Activated CD8-positive, alpha-beta T cell treated with anti-CD3 and anti-CD28 coated beads for 36 hours (primary cell): ENCODE measurements around the gene SLC5A4. TPM values are rescaled to one million over a fixed set of nuclear protein-coding genes. Genes with fewer than 3 reads are reported as not detected.
"Not testable (repeated sequence)": the region's sequence is repeated elsewhere in the genome, so short reads cannot be mapped to it uniquely, and the experiment has no call there.

Source experiments
- ATAC-seq: fragments of 200-7000 bp; cut with Tn5 transposase; one replicate; pipeline ENCODE4 v1.10.0; 2021; ENCODE audit warnings: mild to moderate bottlenecking, moderate library complexity
- CTCF ChIA-PET: fragments of 350-600 bp; sonication (Branson Sonifier 250); formaldehyde crosslinking; loops from one replicate; lab custom pipeline; 2021; ENCODE audit warnings: antibody characterized with exemption; lab: Charles Lee
- POLR2A ChIA-PET: fragments of 350-600 bp; sonication (Branson Sonifier 250); formaldehyde crosslinking; loops from one replicate; lab custom pipeline; 2021; ENCODE audit warnings: antibody characterized with exemption; lab: Charles Lee
- DNase-seq: peaks from one replicate; pipeline ENCODE4 v3.0.0-alpha.2; 2020
- H3K27ac Mint-ChIP-seq: one replicate; pipeline ENCODE4 v1.8.0; 2021; ENCODE audit warnings: mild to moderate bottlenecking, mixed read lengths
- H3K27me3 Mint-ChIP-seq: one replicate; pipeline ENCODE4 v1.8.0; 2021; ENCODE audit warnings: mixed read lengths
- H3K36me3 Mint-ChIP-seq: one replicate; pipeline ENCODE4 v1.8.0; 2021; ENCODE audit warnings: low read depth, mixed read lengths
- H3K4me1 Mint-ChIP-seq: one replicate; pipeline ENCODE4 v1.8.0; 2021; ENCODE audit warnings: low read depth, mixed read lengths
- H3K4me3 Mint-ChIP-seq: one replicate; pipeline ENCODE4 v1.8.0; 2021; ENCODE audit warnings: mild to moderate bottlenecking, moderate library complexity, mixed read lengths
- H3K9me3 Mint-ChIP-seq: one replicate; pipeline ENCODE4 v1.8.0; 2021; ENCODE audit warnings: mixed read lengths
- CTCF ChIP-seq: fragments of 200-600 bp; IDR thresholded peaks from one replicate; pipeline ENCODE4 v1.8.0; 2022; ENCODE audit warnings: antibody characterized with exemption, mild to moderate bottlenecking
- intact Hi-C: fragments of 100-400 bp; cut with micrococcal nuclease; formaldehyde crosslinking; loops from one replicate; pipeline ENCODE4 v1.10.0; 2022
- total RNA-seq, 2 experiments: library from RNA; stranded (reverse); gene quantifications; one replicate each; pipeline ENCODE4 v1.2.3, GENCODE V29; 2021

Gene SLC5A4
- total RNA-seq, 2 experiments from 2014 or later, result not detected

GRCh38 chr22:32193346-32193745, 61.8 kb downstream of the SLC5A4 start:
- H3K4me3 Mint-ChIP-seq, H3K27ac Mint-ChIP-seq, POLR2A ChIA-PET, H3K36me3 Mint-ChIP-seq, H3K9me3 Mint-ChIP-seq, DNase-seq, intact Hi-C loops, ATAC-seq, H3K4me1 Mint-ChIP-seq: not testable (repeated sequence)
- CTCF ChIA-PET, result interaction anchor here (1.0 kb wide), 1 partner anchor 9 kb away, joined by 3 read pairs; no protein-coding TSS in a partner anchor
- peaks cover 12% of the 10 kb centered on the region for H3K27me3 Mint-ChIP-seq

- POLR2A ChIA-PET, H3K27me3 Mint-ChIP-seq, ATAC-seq, DNase-seq, CTCF ChIA-PET, H3K9me3 Mint-ChIP-seq, H3K4me3 Mint-ChIP-seq, H3K4me1 Mint-ChIP-seq, H3K36me3 Mint-ChIP-seq, intact Hi-C loops, H3K27ac Mint-ChIP-seq: not testable (repeated sequence)
Observed at GRCh38 chr22:32191021-32191420, 64.1 kb downstream of the SLC5A4 start.

- Mint-ChIP-seq H3K27me3 (peaks cover 5% of the 10 kb centered on the region), H3K4me3 (no peak overlapping the region), H3K9me3 (no peaks in the 10 kb centered on the region), H3K36me3 (no peaks in the 10 kb centered on the region), H3K4me1 (no peaks in the 10 kb centered on the region), H3K27ac (no peak overlapping the region)
- no peak for DNase-seq
- no peak for ATAC-seq
- intact Hi-C loops, result no loop called here
- TF ChIP-seq CTCF, result no peak
- CTCF ChIA-PET, result no interaction called here
- POLR2A ChIA-PET, result no interaction called here
Observed at GRCh38 chr22:32185821-32186220, 69.3 kb downstream of the SLC5A4 start.

GRCh38 chr22:32183625-32184024, 71.5 kb downstream of the SLC5A4 start:
- Mint-ChIP-seq H3K36me3 (no peaks in the 10 kb centered on the region), H3K27me3 (peaks cover 5% of the 10 kb centered on the region), H3K9me3 (no peaks in the 10 kb centered on the region), H3K4me3 (no peak overlapping the region), H3K4me1 (no peaks in the 10 kb centered on the region), H3K27ac (no peak overlapping the region)
- POLR2A ChIA-PET, result no interaction called here
- no peak for TF ChIP-seq CTCF
- CTCF ChIA-PET, result no interaction called here
- DNase-seq (no peak), ATAC-seq (no peak)
- intact Hi-C loops, result no loop called here

- intact Hi-C loops, result no loop called here
Observed at GRCh38 chr22:32181043-32181442, 74.1 kb downstream of the SLC5A4 start.

More at GRCh38 chr22:32181043-32181442, 74.1 kb downstream of the SLC5A4 start:
- ATAC-seq (no peak), DNase-seq (no peak)
- Mint-ChIP-seq H3K9me3 (no peaks in the 10 kb centered on the region), H3K4me3 (no peak overlapping the region), H3K4me1 (no peaks in the 10 kb centered on the region), H3K36me3 (no peaks in the 10 kb centered on the region), H3K27me3 (peaks cover 20% of the 10 kb centered on the region), H3K27ac (no peak overlapping the region)
- ChIA-PET POLR2A (no interaction called here), CTCF (no interaction called here)
- TF ChIP-seq CTCF, result no peak
